ENCODE results near the gene PRTN3.

DNA sequence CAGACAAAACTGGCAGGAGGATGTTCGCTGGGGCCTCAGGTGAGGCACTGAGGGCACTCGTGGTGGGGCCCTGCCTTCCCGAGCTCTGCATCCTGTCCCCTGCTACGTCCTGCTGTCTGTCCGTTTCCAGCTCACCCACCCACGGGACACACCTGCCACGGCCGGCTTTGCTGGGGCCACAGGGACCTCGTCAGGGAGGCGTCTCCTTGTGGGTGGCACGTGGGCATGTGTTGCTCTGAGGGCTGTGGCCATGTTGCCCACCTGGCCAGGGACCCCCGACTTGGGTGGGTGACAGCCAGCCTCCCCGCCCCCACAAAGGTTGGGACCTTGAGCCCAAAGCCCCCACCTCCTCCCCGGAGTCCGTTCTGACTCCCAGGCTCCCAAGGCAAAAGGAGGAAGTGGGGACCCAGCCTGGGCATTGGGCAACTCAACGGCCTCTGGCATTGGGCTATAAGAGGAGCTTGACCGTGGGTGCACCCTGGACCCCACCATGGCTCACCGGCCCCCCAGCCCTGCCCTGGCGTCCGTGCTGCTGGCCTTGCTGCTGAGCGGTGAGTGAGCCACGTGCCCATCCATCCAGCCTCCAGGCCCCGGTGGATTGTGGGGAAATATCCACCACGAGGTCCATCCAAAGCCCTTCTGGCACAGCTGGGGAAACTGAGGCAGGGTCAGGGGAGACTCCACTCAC is at the start of gene PRTN3:
- TF ChIP-seq CTCF (IDR thresholded peaks at IDR 0.05; ENCODE audit: low read depth, low read length) (no peak), EZH2phosphoT487 (IDR thresholded peaks at IDR 0.05; ENCODE audit: low read depth) (no peak)
